HEK293T (cell line): ENCODE data around the gene FCGR3A.
"Not testable (repeated sequence)": the region's sequence is repeated elsewhere in the genome, so short reads cannot be mapped to it uniquely, and the experiment has no call there.

ENCODE experiments used
- CTCF ChIA-PET: fragments of 350-600 bp; formaldehyde crosslinking; extraction: SDS; loops from one replicate; lab custom pipeline; 2021; ENCODE audit warnings: antibody characterized with exemption, inconsistent platforms; lab: Yijun Ruan, JAX
- POLR2A ChIA-PET: fragments of 350-600 bp; formaldehyde crosslinking; extraction: SDS; loops from one replicate; lab custom pipeline; 2020; ENCODE audit warnings: antibody characterized with exemption, inconsistent platforms; lab: Yijun Ruan, JAX
- DNase-seq: peaks from one replicate; pipeline ENCODE4 v3.0.0; 2012; ENCODE audit warnings: mixed read lengths; ENCODE audit errors: extremely low spot score
- BHLHE40 ChIP-seq: fragments of 450-650 bp; IDR thresholded peaks from 2 replicates; pipeline ENCODE4 v1.6.1; 2016; ENCODE audit warnings: mild to moderate bottlenecking, moderate library complexity, borderline replicate concordance
- FOXA1 ChIP-seq: fragments of 450-650 bp; IDR thresholded peaks from 2 replicates; pipeline ENCODE4 v1.6.1; 2016; ENCODE audit warnings: mild to moderate bottlenecking
- FOXK2 ChIP-seq: fragments of 450-650 bp; IDR thresholded peaks from 2 replicates; pipeline ENCODE4 v1.6.1; 2016; ENCODE audit warnings: mild to moderate bottlenecking
- L3MBTL2 ChIP-seq: fragments of 450-650 bp; conservative IDR thresholded peaks from 2 replicates; pipeline ENCODE4 v1.6.1; 2016; ENCODE audit warnings: mild to moderate bottlenecking
- PKNOX1 ChIP-seq: fragments of 450-650 bp; IDR thresholded peaks from 2 replicates; pipeline ENCODE4 v1.6.1; 2016
- ZNF384 ChIP-seq: fragments of 450-650 bp; IDR thresholded peaks from 2 replicates; pipeline ENCODE4 v1.6.1; 2016

FCGR3A gene

DNA sequence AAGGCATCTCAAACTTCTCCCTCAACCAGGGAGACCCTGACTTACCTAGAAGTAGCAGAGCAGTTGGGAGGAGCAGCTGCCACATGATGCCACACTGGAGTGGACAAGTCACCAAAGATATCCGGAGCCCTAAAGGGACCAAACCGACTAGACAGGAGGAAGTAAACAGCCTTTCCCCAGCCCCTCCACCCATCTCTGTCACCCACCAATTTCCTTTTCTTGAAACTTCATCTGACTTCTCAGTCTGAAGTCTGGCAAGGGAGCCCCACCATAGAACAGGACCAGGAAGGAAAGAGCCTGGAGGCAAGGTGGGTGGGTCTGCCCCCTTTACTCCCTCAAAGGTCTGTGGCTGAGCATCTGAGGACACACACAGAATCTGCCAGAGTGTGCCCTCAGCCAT, at the start of gene FCGR3A:
Gene FCGR3A, minus strand, starts transcription at position 167 of the 400 bp plus-strand sequence. Its CDS starts 82 bp downstream, at position 85.
- POLR2A ChIA-PET: interaction anchor here (0.8 kb wide), 1 partner anchor 177 kb away, joined by 4 read pairs; no protein-coding TSS in a partner anchor
- no peak for DNase-seq
- no peak for TF ChIP-seq FOXA1
- no peak for TF ChIP-seq L3MBTL2
- no peak for TF ChIP-seq BHLHE40
- no peak for TF ChIP-seq ZNF384
- no peak for TF ChIP-seq FOXK2
- no peak for TF ChIP-seq PKNOX1
- CTCF ChIA-PET: no interaction called here

- CTCF ChIA-PET, DNase-seq, POLR2A ChIA-PET: not testable (repeated sequence)
Observed at GRCh38 chr1:161597077-161597476, 47.5 kb upstream of the FCGR3A start.

DNA sequence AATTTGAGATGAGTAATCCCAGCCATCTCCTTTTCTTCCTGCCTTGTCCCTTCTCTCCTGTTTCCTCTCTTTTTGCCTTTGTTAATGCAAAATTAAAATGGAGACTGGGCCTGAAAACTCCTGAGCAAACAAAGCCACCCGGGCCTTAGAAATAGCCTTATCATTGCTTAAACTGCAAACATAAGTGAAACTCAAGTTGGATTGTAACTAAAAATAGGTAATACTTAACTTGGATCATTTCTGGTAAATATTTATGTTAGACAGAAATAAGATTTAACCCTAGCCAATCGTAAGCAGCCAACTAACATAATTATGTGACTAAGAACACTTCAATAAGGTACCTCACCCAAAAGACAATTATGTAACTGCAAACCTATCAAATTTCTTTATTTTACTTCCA, 46.0 kb upstream of the FCGR3A start:
- POLR2A ChIA-PET, DNase-seq, CTCF ChIA-PET: not testable (repeated sequence)

GRCh38 chr1:161595173-161595572, 45.6 kb upstream of the FCGR3A start:
- DNase-seq, POLR2A ChIA-PET, CTCF ChIA-PET: not testable (repeated sequence)

GRCh38 chr1:161594269-161594984, 44.8 kb upstream of the FCGR3A start:
- POLR2A ChIA-PET, CTCF ChIA-PET, DNase-seq: not testable (repeated sequence)

GRCh38 chr1:161593092-161593755, 43.6 kb upstream of the FCGR3A start:
- CTCF ChIA-PET, DNase-seq, POLR2A ChIA-PET: not testable (repeated sequence)

- POLR2A ChIA-PET, DNase-seq, CTCF ChIA-PET: not testable (repeated sequence)
Observed at GRCh38 chr1:161592586-161592985, 43.0 kb upstream of the FCGR3A start.

DNA sequence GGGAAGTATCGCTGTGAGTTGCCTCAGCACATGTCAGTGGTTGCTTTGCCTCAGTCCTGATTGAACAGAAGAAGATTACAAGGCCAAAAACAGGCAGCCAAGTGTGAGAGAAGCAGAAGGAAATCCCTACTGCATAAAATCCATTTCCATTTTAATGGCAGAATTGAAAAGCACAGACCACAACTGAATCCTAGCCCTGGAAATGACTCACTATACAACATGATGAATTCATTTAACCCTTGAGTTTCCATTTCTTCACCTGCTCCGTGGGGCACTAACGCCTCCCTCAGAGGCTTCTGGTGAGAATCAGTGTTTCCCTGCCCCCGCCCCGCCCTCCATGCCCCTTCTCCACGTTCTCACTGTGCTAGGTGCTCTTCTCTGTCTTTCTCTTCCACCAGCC, 40.3 kb upstream of the FCGR3A start:
- CTCF ChIA-PET, DNase-seq, POLR2A ChIA-PET: not testable (repeated sequence)

GRCh38 chr1:161589365-161589764, 39.7 kb upstream of the FCGR3A start:
- CTCF ChIA-PET, POLR2A ChIA-PET: not testable (repeated sequence)

DNA sequence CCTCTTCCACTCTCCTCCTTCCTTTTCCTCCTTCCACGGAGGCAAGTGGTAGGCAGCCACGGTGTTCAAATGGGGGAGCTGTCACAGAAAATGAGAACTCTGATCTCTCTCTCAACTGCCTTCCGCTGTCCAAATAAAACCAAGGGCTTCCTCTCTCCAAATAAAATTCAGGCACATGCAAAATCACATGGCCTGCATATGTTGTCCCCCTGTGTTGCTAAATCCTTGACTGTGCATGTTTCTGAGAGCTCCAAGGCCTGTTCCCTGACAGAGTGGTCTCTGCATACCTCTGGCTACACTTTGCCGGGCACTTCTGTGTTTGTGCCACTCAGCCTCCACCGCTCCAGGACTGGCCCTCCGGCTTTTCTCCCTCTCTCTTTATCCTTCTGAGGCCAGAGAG, 39.0 kb upstream of the FCGR3A start:
- POLR2A ChIA-PET, CTCF ChIA-PET, DNase-seq: not testable (repeated sequence)

More at GRCh38 chr1:161589365-161589764, 39.7 kb upstream of the FCGR3A start:
- not testable (repeated sequence) for DNase-seq

DNA sequence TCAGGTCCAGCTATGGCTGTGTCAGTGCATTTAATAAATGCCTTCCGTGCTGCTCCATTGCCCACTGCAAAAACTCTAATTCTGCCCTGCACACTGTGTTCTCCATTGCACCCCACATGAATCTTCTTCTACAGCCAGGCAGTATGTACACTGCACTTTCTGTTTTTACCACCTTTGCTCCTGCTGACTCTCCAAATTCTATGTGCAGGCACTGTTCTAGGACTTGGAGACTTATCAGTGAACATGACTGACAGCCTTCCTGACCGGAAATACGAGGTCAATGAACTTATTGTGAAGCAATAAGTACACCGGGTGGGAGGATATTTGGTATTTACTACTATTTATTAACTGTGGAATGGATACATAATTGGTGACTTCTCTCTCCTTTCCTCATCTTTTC, 33.3 kb upstream of the FCGR3A start:
- DNase-seq, CTCF ChIA-PET, POLR2A ChIA-PET: not testable (repeated sequence)

- CTCF ChIA-PET, POLR2A ChIA-PET, DNase-seq: not testable (repeated sequence)
Observed at GRCh38 chr1:161580879-161581537, 31.4 kb upstream of the FCGR3A start.

GRCh38 chr1:161579856-161580507, 30.4 kb upstream of the FCGR3A start:
- POLR2A ChIA-PET, DNase-seq, CTCF ChIA-PET: not testable (repeated sequence)

DNA sequence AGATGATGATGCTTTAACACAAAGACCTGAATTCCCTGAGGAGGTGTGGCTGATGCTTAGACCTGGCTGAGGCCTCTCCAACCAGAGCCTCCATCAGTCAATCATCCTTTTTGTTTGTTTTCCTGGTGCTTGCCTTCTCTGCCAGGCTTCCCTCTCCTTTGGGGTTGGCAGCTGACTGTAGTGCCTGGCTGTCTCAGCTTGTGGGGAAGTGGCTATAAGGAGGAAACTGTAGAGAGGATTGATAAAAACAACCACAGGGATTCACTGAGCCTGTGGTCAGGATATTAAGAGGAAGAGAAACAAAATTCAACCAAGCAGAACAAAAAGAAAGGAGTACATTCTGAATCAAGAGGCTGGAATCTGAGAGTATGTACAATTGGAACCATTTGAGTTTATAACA, 27.1 kb upstream of the FCGR3A start:
- POLR2A ChIA-PET: not testable (repeated sequence)

DNA sequence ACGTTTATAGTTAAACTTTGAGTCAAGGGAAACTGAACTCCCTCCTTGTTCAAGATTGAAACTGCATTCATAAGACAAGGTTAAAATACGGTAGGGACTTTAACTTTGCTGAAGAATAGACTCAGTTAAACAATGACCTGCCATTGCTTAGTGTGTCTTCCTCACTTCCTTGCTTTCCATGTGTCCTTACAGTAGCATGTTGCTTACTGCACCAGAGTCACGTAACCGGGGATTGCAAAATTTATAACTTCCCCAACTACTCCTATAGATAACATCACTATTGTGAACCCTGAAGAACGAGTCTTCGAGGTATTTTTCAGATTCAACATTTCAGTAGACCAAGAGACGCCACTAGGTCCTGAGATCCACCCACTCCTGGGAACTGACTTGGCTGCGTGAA, 22.1 kb upstream of the FCGR3A start:
- CTCF ChIA-PET: not testable (repeated sequence)

More for the DNA sequence above, 27.1 kb upstream of the FCGR3A start:
- CTCF ChIA-PET, DNase-seq: not testable (repeated sequence)

DNA sequence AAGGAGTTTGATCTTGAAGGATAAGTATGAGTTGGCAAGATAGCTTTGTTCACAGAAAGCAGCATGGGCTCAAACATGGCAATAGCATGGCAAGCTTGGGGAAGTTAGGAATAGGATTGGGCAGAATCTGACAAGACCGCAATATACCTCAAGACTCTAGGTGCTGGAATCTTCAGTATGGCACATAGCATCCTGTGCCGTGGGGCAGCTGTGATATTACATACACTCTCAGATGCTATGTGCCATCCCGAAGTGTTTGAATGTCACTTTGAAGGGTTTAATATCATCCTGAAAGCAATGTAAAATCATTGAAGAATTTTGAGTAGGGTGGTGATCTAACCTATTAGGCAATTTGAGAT, 17.0 kb upstream of the FCGR3A start:
- CTCF ChIA-PET, DNase-seq, POLR2A ChIA-PET: not testable (repeated sequence)

More for the DNA sequence above, 22.1 kb upstream of the FCGR3A start:
- POLR2A ChIA-PET, DNase-seq: not testable (repeated sequence)
